AG08396 (cell line): ENCODE results near the gene ARHGAP26.

Experiments used
- DNase-seq: peaks from one replicate; pipeline ENCODE4 v3.0.0; 2012; ENCODE audit warnings: low spot score, mixed read lengths

ARHGAP26 gene

GRCh38 chr5:142829801-142830220, 59.6 kb downstream of the ARHGAP26 start:
- no peak for DNase-seq

DNA sequence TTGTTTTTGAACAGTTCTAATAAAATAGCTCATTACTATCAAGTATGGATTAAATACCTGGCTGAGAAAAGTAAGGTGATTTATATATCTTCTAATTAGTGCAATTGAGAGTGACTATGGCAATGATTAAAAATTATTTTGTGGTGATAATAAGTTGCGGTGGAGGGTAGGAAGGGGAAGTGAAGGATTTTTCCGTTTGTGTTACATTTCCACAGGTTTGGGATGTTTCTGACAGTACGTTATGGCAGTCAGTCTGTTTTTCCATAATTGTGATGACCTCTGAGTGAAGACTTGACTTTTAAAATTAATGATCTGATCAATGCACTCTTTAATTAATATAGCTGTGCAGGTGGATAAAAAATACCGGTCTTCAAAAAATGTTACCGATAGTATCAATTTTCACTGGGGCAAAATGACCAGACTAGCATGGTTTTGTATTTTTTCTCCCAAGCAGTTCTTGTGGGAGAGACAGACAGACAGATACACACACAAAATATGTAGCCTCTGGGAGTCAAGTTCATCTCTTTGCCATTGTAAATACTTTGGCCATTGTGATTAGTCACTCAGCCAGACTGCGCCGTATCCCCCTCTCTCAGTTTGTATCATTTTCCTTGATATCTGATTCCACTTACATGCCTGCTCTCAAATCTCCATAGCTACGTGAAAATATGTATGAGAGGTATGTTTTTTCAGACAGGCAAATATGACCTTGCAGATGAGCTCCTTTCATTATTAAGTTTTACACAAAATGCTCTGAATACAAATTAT, 60.2 kb downstream of the ARHGAP26 start:
- DNase-seq = no peak

- no peak for DNase-seq
Observed at GRCh38 chr5:142831009-142831383, 60.8 kb downstream of the ARHGAP26 start.

- DNase-seq = no peak
Observed at GRCh38 chr5:142832263-142832662, 62.1 kb downstream of the ARHGAP26 start.

DNA sequence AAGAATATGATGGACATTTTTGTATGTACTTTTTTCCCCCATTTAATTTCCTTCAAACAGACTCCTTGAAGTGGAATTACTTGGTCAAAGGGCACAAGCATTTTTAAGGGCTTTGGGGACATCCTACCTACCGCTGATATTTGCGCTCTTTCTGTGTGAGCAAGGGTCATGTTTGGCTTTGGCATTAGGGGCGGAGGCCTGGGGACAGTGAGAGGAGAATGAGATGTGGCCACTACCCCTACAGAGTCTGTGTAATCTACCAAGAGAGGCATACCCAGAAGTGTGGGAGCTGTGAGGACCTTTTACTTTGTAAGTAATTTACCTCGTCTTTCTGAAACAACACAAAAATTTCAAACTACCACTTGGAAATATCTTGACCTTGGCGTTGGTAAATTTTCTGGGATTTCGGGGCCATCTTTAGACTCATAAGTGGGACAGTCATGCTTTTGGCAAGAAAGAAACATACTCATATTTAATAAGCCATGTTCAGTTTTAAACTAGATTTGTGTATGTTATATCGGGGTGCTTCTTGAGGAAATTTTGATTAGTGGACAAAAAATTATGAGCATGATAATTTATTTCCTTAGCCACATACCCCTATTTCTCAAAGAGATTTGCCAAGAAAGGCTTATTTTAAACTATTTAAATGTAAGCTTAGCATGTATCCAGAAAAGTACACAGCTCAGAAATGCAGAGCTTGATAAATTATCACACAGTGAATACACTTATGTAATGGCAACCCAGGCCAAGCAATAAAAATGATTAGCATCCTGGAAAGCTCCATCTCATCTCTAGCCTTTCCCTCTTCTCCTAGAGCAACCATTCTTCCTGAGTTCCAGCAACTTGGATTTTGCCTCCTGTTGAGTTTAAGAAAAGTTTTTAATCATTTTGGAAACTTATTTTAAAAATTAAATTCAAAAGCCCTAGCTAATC, 63.6 kb downstream of the ARHGAP26 start:
- no peak for DNase-seq

- no peak for DNase-seq
Observed at GRCh38 chr5:142834504-142834903, 64.3 kb downstream of the ARHGAP26 start.

DNA sequence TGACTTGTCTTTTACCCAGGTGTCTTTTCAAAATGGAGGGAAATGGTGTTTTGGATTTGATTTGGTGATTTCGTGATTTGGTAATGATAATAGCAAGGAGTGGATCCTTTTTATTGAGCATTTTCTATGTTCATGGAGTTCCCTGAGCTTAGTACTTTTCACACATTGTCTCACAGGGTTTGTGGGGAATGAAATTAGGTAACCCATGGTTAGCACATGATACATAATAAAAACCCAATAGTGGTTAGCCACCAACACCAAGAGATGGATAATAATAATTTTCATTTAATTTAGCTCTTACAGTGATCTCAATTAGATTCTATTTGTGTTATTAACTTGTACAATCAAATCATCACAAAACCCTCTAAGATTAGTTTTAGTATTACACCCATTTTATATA, 65.4 kb downstream of the ARHGAP26 start:
- no peak for DNase-seq

DNA sequence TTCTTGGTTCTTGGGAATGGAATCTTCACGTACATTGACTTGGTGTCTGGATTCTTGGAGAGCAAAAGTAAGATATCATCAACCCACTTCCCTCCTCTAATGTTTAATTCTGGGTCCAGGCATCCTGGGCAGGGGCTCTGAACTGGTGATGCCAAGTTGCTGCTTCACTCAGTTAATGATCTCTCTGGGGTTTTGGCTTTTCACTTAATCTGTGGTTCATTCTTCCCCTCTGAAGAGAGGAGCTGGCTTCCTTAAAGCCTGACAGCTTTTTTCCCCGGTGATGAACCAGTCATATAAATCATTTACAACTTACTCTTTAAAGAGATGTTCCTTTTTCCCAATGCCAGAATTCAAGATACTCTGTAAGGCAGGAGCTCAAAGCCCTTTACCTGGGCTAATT, 65.9 kb downstream of the ARHGAP26 start:
- no peak for DNase-seq

DNA sequence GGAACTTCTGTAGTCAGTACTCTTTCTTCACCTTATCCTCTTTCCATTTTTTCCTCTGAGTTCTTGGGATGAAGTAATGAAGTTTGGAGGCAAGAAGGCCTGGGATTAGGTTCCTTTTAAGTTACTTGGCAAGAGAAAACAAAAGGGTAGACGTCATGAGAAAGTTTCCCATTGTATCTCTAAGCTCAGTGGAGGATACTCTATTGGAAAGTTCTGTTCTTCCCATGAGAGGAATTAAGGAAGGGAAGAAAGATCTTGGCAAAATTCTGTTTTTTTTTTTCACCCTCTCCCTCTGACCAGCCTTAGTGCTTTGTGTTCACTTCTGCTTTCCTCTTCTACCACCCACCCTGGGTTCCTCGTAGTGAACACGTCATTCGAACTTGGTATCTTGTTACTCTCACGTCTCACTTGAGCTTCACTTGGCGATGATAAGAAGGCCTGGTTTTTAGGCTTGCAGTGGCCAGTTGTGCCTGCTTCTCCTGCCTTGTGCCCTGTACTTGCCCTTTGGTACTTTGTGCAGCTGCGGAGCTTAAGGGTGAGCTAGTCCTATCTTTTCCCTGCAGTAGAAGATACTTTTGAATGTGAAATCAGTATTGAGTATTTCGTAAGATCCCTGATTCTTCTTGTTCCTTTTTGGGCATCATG, 67.0 kb downstream of the ARHGAP26 start:
- DNase-seq = no peak

- DNase-seq = no peak
Observed at GRCh38 chr5:142838845-142839244, 68.7 kb downstream of the ARHGAP26 start.

- DNase-seq = no peak
Observed at GRCh38 chr5:142839711-142840346, 69.7 kb downstream of the ARHGAP26 start.

GRCh38 chr5:142840575-142840974, 70.4 kb downstream of the ARHGAP26 start:
- DNase-seq = no peak

DNA sequence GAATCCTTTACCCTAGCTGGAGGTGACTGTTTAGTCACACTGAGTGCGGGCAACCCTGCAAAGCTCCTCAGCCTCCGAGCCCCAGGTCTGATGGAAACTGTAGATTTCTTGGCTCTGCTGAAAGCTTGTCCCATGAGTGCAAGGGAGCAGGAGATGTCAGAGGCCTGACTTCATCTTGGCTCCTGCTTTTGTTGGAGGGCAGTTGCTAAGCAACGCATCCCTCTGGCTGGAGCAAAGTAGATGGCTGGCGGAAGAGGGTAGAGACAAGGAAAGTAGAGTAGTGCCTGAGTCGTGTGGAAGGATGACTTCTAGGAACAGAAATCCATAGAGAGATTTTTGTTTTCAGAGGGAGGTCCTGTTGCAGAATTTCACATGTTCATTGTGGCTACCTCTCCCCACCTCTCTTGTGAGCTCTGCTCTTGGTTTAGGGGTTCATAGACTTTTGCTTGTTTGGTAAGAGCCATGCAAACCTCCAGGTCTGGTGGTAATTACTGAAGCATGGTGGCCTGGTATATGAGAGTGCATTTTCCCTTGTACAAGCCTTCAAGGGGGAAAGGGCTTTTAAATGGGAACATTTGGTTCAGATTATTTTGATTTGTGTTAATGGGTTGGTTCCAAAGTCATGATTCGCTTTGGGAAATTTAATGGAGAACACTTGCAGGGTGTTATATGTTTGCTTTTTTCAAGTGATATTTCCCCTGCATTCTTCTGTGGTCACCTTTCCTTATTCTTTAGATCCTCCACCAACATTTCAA, 71.5 kb downstream of the ARHGAP26 start:
- peak; percentile 27 for DNase-seq

DNA sequence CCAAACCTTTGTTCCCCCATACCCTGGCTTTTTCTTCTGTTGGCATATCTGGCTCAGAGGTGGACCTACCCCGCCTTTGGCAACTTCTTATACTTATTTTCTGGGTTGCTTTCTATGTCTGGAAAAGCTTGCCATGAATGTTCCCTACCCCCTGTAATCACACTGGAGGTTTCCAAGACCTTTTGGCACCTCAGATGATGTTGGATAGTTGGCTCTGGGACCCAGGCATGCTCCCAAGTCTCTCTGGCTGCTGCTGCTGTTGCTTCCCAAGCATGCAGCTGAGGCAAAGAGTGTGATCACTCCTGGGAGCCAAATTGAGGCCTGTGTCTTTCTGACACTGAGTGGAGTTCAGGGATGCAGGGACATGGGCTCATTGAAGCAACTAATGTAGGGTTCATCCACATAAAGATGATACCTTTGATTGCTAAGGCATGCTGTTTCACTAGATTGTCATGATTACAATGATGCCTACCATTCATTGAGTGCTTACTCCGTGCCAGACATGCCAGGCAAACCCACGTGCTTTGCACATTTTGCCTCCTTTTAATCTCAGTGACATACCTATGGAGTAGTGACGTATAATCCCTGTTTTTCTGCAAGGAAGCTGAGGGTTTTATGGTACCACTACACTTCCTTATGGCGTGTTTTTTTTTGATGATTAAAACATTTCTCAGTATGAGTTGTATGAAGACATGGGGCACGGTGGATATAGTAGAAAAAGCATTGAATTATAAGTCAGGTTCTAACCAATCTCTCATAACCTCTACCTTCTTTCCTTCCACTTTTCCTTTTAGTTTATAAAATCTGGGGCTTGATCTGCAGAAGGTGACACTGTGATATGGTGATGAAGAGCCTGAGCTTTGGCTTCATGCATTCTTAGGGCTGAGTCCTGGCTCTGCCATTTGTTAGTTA, 73.1 kb downstream of the ARHGAP26 start:
- DNase-seq = no peak

DNA sequence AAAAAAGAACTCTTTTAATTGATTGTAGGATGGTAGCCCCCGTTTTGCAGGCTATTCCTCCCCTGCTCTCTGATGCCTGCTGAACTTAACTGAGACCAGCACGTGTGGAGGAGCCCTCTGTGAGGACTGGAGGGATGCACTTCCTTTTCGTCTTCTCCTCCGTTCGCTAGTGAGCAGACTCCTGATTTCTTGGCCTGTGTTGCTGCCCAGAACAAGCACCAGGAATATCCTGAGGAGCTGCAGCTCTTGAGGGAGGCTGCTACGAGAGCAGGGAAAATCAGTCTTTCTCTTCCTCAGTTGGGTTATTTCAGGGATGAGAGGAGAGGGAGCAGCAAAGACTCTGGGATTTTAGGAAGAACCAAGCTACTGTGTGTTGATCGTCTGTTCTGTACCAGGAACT, 74.7 kb downstream of the ARHGAP26 start:
- no peak for DNase-seq

DNA sequence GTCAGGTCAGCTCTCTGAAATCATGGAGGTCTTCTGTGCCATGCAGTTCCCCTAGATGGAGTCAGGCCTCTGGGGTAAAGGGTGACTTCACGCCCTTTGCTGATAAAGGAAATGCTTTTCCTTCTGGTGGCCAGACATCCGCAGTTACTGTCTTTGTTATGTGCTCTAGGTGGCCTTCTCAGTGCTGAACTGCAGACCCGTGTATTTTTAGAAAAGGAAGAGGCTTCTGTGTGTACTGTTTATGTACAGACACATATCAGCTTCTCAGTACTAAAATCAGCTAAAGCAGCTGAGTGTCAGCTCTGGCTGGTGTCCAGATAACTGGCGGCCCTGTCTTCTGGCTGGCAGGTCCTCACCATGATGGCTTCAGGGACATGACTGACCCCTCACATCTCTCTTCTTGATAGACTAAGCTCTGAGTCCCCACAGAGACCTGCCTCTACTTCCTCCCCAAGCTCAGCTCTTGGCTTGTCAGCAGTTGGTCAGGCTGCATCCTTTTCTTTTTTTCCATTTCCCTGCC, 75.3 kb downstream of the ARHGAP26 start:
- DNase-seq = no peak

- no peak for DNase-seq
Observed at GRCh38 chr5:142845954-142846398, 75.8 kb downstream of the ARHGAP26 start.

GRCh38 chr5:142846406-142846805, 76.2 kb downstream of the ARHGAP26 start:
- DNase-seq = no peak

DNA sequence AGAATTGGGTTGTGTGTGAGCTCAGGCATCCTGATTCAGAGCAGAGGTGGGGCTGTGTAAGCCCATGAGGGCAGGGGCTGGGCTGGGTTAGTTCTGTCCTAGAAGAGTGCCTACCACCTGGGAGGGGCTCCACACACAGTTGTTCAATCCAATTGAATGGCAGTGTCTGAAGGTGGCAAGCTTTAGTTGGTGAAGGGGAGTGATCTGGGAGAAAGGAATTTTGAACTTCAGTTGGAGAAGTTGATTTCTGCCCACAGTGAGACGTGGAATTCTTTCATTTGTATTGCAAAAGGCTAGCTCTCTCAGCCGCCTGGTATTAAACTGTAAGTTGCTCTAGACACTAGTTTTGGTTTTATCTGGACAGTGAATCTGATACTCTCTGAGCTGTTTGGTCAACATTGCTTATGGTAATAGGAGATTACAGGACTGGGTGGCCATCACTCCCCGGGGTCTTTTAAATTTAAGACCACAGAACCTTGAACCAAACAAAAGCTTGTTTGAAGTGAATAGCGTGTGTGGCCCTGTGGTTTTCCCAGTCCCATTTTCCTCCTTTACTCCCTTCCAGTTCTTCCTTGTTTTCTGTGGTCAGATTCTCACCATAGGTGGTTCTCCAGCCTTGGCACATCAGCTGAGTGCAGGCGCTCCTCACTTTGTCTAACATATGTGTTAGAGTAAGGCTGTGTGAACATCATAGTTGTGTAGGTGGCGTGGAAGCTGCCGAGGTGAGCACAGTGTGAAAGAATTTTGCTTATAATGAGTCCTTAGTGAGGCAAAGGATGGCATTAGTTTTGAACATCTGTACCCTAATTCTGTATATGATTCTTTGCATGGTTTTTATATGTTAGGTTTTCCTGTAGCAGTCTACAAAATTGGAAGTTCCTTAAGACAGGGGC, 78.0 kb downstream of the ARHGAP26 start:
- DNase-seq = no peak
